Vein endothelial cell (primary cell): Measurements from ENCODE around the gene LCE3C. TPM values are rescaled to one million over a fixed set of nuclear protein-coding genes. Genes with fewer than 3 reads are reported as not detected.

Source experiments
- small RNA-seq: library from RNA; depleted of rRNA; stranded (forward); fragments of <200 nt; gene quantifications from one replicate; pipeline ENCODE3, GENCODE V24; 2012
- total RNA-seq: library from RNA; depleted of rRNA; stranded (reverse); fragments of >200 nt; gene quantifications from 2 replicates; pipeline ENCODE4 v1.2.3, GENCODE V29; 2012

The LCE3C gene
- total RNA-seq, result not detected in 2 replicates

GRCh38 chr1:152599934-152600333 is at the start of gene LCE3C:
TSS of gene LCE3C (plus strand) at chr1:152600234. CDS start at chr1:152600732, 498 bp downstream.

GRCh38 chr1:152566681-152567080 is 33.4 kb upstream of the LCE3C start, which contains the start of gene LCE3E:
TSS of gene LCE3E (minus strand) at chr1:152566780. CDS start at chr1:152566208, 572 bp downstream.

GRCh38 chr1:152580433-152580832 is 19.6 kb upstream of the LCE3C start, which contains the start of gene LCE3D:
TSS of gene LCE3D (minus strand) at chr1:152580516. CDS start at chr1:152579936, 580 bp downstream.

GRCh38 chr1:152613511-152613910 is 13.5 kb downstream of the LCE3C start, which contains the start of gene LCE3B:
TSS of gene LCE3B (plus strand) at chr1:152613811. CDS start at chr1:152613811, 0 bp downstream.

GRCh38 chr1:152622803-152623202 is 22.8 kb downstream of the LCE3C start, which contains the start of gene LCE3A:
TSS of gene LCE3A (minus strand) at chr1:152623103. CDS start at chr1:152623103, 0 bp downstream.

Small RNA genes lying within 50 kb of the gene (small RNA-seq; reads per million reads assigned to genes)
- gene LCE3A, result not detected
- not detected for gene LCE3B

Other genes starting within 250 kb of the LCE3C start
- gene FLG2, start 240.2 kb upstream of the LCE3C start, total RNA-seq, result not detected in 2 replicates
- gene CRNN, start 186.0 kb upstream of the LCE3C start, total RNA-seq, result not detected in 2 replicates
- gene LCE5A, start 89.4 kb upstream of the LCE3C start, total RNA-seq, result not detected in 2 replicates
- gene CRCT1, start 85.8 kb upstream of the LCE3C start, total RNA-seq, result not detected in 2 replicates
- gene LCE3E, start 33.5 kb upstream of the LCE3C start, total RNA-seq, result not detected in 2 replicates
- gene LCE3D, start 19.7 kb upstream of the LCE3C start, total RNA-seq, result not detected in 2 replicates
- gene LCE3B, start 13.6 kb downstream of the LCE3C start, total RNA-seq, result not detected in 2 replicates
- not detected in 2 replicates for gene LCE3A, start 22.9 kb downstream of the LCE3C start, total RNA-seq
- not detected in 2 replicates for gene LCE2D, start 63.1 kb downstream of the LCE3C start, total RNA-seq
- not detected in 2 replicates for gene LCE2C, start 75.0 kb downstream of the LCE3C start, total RNA-seq
- not detected in 2 replicates for gene LCE2B, start 85.9 kb downstream of the LCE3C start, total RNA-seq
- gene LCE2A, start 98.1 kb downstream of the LCE3C start, total RNA-seq, result not detected in 2 replicates
- not detected in 2 replicates for gene LCE4A, start 107.9 kb downstream of the LCE3C start, total RNA-seq
- not detected in 2 replicates for gene KPRP, start 157.8 kb downstream of the LCE3C start, total RNA-seq
- gene LCE1F, start 174.9 kb downstream of the LCE3C start, total RNA-seq, result not detected in 2 replicates
- not detected in 2 replicates for gene LCE1E, start 186.0 kb downstream of the LCE3C start, total RNA-seq
- gene LCE1D, start 196.5 kb downstream of the LCE3C start, total RNA-seq, result not detected in 2 replicates
- not detected in 2 replicates for gene LCE1C, start 206.4 kb downstream of the LCE3C start, total RNA-seq
- not detected in 2 replicates for gene LCE1B, start 211.7 kb downstream of the LCE3C start, total RNA-seq
- not detected in 2 replicates for gene LCE1A, start 227.2 kb downstream of the LCE3C start, total RNA-seq
- gene LCE6A, start 242.6 kb downstream of the LCE3C start, total RNA-seq, result not detected in 2 replicates